ENCODE measurements around the gene TOX2. TPM values are rescaled to one million over a fixed set of nuclear protein-coding genes. Genes with fewer than 3 reads are reported as not detected.

The TOX2 gene
- total RNA-seq, 2 experiments from 2014 or later = 1.5 to 1.7 TPM

DNA sequence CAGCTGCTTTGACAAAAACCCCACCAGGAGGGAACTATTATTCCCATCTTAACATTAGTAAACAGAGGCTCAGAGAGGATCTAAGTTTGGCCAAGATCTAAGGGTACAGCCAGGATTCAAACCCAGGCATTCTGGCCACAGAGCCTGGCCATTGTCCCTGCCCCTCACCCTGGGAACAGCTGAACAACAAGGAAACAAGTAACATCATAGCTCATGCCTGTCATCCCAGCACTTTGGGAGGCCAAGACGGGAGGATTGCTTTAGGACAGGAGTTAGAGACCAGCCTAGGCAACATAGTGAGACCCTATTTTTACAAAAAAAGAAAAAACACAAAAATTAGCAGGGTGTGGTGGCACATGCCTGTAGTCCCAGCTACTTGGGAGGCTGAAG lies 27.5 kb downstream of the TOX2 start:
- H3K27me3 Mint-ChIP-seq = peaks cover 33% of the 10 kb centered on the region
- DNase-seq (no peak), ATAC-seq (no peak)
- H3K4me1 Mint-ChIP-seq (ENCODE audit: low read depth) = peaks cover 48% of the 10 kb centered on the region
- H3K4me3 Mint-ChIP-seq = no peak overlapping the region
- TF ChIP-seq CTCF (IDR thresholded peaks at IDR 0.05) = no peak
- H3K9me3 Mint-ChIP-seq = no peaks in the 10 kb centered on the region
- CTCF ChIA-PET = interaction anchor here (1.1 to 1.6 kb wide), 5 partner anchors 22 to 192 kb away, joined by 3 to 5 read pairs (median 3); no protein-coding TSS in a partner anchor
- no peaks in the 10 kb centered on the region for H3K36me3 Mint-ChIP-seq (ENCODE audit: low read depth)
- POLR2A ChIA-PET = interaction anchor here (1.3 kb wide), 1 partner anchor 12 kb away, joined by 7 read pairs; no protein-coding TSS in a partner anchor
- intact Hi-C loops (cut with micrococcal nuclease) = no loop called here
- peak overlapping the region; percentile 22 for H3K27ac Mint-ChIP-seq

DNA sequence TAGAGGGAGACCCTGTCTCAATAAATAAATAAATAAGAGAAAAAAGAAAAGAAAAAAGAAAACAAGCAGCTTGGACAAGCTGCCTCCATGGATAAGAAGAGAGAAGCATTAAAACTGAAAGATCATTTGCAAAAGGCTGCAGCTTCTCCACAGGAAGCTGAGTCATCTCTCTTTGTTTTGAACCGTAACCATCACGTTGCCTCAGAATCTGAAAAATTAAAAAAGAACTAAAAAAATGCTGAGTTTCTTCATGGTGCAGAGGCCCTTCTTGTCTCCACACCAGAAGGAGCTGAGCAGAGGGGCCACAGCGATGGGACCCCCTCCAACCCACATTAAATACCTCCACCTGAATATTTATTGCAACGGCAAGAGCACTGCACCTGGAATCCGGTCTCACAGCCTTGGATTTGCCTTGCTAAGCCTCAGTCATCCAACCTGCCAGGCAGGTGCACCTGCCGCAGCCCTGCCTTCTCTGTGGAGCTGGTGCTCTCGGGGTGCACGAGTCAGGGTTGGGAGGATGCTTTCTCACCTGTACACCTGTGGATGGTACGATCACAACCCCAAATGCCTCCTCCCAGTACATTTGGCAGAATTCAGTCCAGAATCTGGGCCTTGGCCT lies 28.1 kb downstream of the TOX2 start:
- no peak for TF ChIP-seq CTCF (IDR thresholded peaks at IDR 0.05)
- H3K9me3 Mint-ChIP-seq = no peaks in the 10 kb centered on the region
- peaks cover 54% of the 10 kb centered on the region for H3K4me1 Mint-ChIP-seq (ENCODE audit: low read depth)
- peak overlapping the region; percentile 72 for H3K27ac Mint-ChIP-seq
- peak; percentile 41 for DNase-seq
- peaks cover 38% of the 10 kb centered on the region for H3K27me3 Mint-ChIP-seq
- intact Hi-C loops (cut with micrococcal nuclease) = no loop called here
- peak; percentile 72 for ATAC-seq
- ChIA-PET CTCF (interaction anchor here (1.1 to 1.6 kb wide), 5 partner anchors 22 to 192 kb away, joined by 3 to 5 read pairs (median 3); no protein-coding TSS in a partner anchor), POLR2A (interaction anchor here (1.3 kb wide), 1 partner anchor 12 kb away, joined by 7 read pairs; no protein-coding TSS in a partner anchor)
- H3K36me3 Mint-ChIP-seq (ENCODE audit: low read depth) = no peaks in the 10 kb centered on the region
- no peak overlapping the region for H3K4me3 Mint-ChIP-seq

DNA sequence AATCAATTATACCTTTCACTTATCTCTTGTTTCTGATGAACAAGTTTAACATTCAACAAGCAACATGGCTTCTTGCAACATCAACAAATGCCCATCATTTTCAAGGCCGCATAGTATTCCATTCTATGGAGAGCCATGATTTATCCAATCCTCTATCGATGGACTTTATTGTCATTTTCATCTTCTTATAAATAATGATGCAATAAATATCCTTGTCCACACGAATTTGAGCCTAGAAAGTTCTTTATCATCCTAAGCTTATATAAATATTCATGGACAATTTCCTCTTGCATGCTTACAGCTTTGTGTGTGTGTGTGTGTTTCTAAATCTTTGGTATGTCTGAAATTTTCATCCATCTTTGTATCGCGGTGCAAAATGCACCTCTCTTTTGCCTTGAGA lies 29.1 kb downstream of the TOX2 start:
- intact Hi-C loops (cut with micrococcal nuclease) = no loop called here
- no peak overlapping the region for H3K27ac Mint-ChIP-seq
- POLR2A ChIA-PET = no interaction called here

DNA sequence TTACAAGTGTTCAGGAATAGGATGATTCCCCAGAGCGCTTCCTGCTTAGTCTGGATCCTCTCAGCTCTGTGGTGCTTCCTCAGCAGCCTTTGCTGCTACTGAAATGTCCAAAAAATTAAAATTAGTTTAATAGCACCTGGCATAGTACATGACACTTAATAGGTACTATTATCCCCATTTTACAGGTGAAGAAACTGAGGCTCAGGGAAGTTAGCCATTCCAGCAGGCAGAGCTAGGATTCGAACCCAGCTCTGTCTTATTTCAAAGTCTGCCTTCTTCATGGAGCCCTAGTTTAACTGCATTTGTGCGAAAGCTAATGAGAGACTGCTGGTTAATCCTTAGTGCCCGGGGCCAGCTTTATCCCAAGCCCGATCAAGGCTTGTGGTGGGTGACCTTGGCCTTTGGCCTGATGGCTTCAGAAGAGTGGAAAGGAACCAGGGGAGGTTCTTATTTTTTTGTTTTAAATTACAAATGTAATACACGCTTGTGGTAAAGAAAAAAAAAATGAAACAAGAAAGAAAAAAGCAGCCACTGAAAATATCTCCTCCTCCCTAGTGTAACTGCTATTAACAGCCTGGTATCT lies 30.1 kb downstream of the TOX2 start:
- intact Hi-C loops (cut with micrococcal nuclease) = no loop called here
- POLR2A ChIA-PET = interaction anchor here (0.6 kb wide), 1 partner anchor 897 kb away, joined by 3 read pairs; no protein-coding TSS in a partner anchor
- Mint-ChIP-seq H3K4me1 (ENCODE audit: low read depth) (peaks cover 65% of the 10 kb centered on the region), H3K4me3 (no peak overlapping the region), H3K9me3 (no peaks in the 10 kb centered on the region), H3K27me3 (peaks cover 42% of the 10 kb centered on the region), H3K27ac (no peak overlapping the region), H3K36me3 (ENCODE audit: low read depth) (no peaks in the 10 kb centered on the region)
- CTCF ChIA-PET = interaction anchor here (1.3 kb wide), 1 partner anchor 195 kb away, joined by 4 read pairs; no protein-coding TSS in a partner anchor
- TF ChIP-seq CTCF (IDR thresholded peaks at IDR 0.05) = no peak
- DNase-seq = no peak
- no peak for ATAC-seq

More for the DNA sequence above, 29.1 kb downstream of the TOX2 start:
- no peak for ATAC-seq
- no peak for TF ChIP-seq CTCF (IDR thresholded peaks at IDR 0.05)
- no peaks in the 10 kb centered on the region for H3K36me3 Mint-ChIP-seq (ENCODE audit: low read depth)
- DNase-seq = no peak
- H3K27me3 Mint-ChIP-seq = peaks cover 42% of the 10 kb centered on the region
- H3K4me3 Mint-ChIP-seq = no peak overlapping the region
- peaks cover 54% of the 10 kb centered on the region for H3K4me1 Mint-ChIP-seq (ENCODE audit: low read depth)
- H3K9me3 Mint-ChIP-seq = no peaks in the 10 kb centered on the region
- CTCF ChIA-PET = interaction anchor here (1.3 kb wide), 1 partner anchor 194 kb away, joined by 4 read pairs; no protein-coding TSS in a partner anchor

Measured in activated CD8-positive, alpha-beta T cell treated with anti-CD3 and anti-CD28 coated beads for 36 hours (primary cell).